HK-2 (cell line): Measurements from ENCODE around the gene SPTA1.

Experiments used
- DNase-seq: peaks from one replicate; pipeline ENCODE4 v3.0.0-alpha.2; 2018; ENCODE audit not compliant: unreplicated experiment

The SPTA1 gene

GRCh38 chr1:158570480-158570879 is 116.0 kb downstream of the SPTA1 start, which contains the start of gene OR6P1:
Gene OR6P1, minus strand, starts transcription at chr1:158570580. Its CDS starts 6,976 bp downstream, at chr1:158563604.
- DNase-seq, result no peak

- no peak for DNase-seq
Observed at GRCh38 chr1:158564608-158565007, 121.9 kb downstream of the SPTA1 start.

- DNase-seq, result no peak
Observed at GRCh38 chr1:158563853-158564252, 122.7 kb downstream of the SPTA1 start.
